ENCODE data around the gene DAGLA.

DNA sequence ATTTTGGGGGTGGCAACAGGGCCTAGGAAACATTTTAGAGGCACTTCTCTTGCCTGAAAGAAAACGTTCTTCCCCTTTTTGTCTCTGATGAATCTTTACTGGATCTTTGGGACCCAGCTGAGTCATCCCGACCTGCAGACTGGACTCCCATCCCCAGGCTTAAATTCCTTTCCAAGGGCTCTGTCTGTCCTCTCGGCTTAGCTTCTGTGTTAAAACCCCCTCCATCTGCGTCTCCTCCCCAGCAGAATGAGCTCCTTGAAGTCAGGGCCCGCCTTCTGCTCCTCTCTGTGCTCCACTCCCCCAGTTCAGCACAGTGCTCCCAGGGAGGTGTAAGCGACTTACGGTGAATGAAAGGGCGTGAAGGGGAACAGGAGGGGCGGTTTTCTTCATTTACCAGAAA lies 895 bp upstream of the DAGLA start:
- TF ChIP-seq SUZ12 (IDR thresholded peaks at IDR 0.05) (no peak), NFRKB (IDR thresholded peaks at IDR 0.05) (no peak), FOXK2 (IDR thresholded peaks at IDR 0.05) (no peak), TARDBP (IDR thresholded peaks at IDR 0.05) (no peak), SP1 (IDR thresholded peaks at IDR 0.05) (no peak)
